HG03432 (cell line): ENCODE data around the gene FGF13.

ENCODE experiments used
- ATAC-seq: cut with Tn5 transposase; IDR thresholded peaks from one replicate; pipeline ENCODE4 v1.9.1; 2021; ENCODE audit warnings: mild to moderate bottlenecking, moderate library complexity; ENCODE audit not compliant: unreplicated experiment

Gene FGF13

GRCh38 chrX:138664466-138664865, 47.1 kb downstream of the FGF13 start:
- no peak for ATAC-seq

- ATAC-seq = no peak
Observed at GRCh38 chrX:138664016-138664415, 47.5 kb downstream of the FGF13 start.

GRCh38 chrX:138651494-138651893, 60.0 kb downstream of the FGF13 start:
- ATAC-seq = no peak

GRCh38 chrX:138648568-138648967, 62.9 kb downstream of the FGF13 start:
- ATAC-seq = no peak

- no peak for ATAC-seq
Observed at GRCh38 chrX:138638996-138639395, 72.5 kb downstream of the FGF13 start.
